WTC11 (cell line): ENCODE data around the gene SLCO1A2.

ENCODE experiments used
- CREM ChIP-seq: sonication (generic); formaldehyde crosslinking; IDR thresholded peaks from 2 replicates; pipeline ENCODE4 v1.8.1; 2022; ENCODE audit warnings: mild to moderate bottlenecking, missing genetic modification reagents, moderate library complexity
- CTCF ChIP-seq: fragments of 200-600 bp; IDR thresholded peaks from 2 replicates; pipeline ENCODE4 v1.8.0; 2022; ENCODE audit warnings: antibody characterized with exemption
- IRF2 ChIP-seq: sonication (generic); formaldehyde crosslinking; IDR thresholded peaks from 2 replicates; pipeline ENCODE4 v1.8.0; 2022; ENCODE audit warnings: low read depth, missing genetic modification reagents, borderline replicate concordance
- JUN ChIP-seq: sonication (generic); formaldehyde crosslinking; IDR thresholded peaks from 2 replicates; pipeline ENCODE4 v1.8.0; 2023; ENCODE audit warnings: mild to moderate bottlenecking, missing genetic modification reagents
- KAT7 ChIP-seq: sonication (generic); formaldehyde crosslinking; IDR thresholded peaks from 2 replicates; pipeline ENCODE4 v1.8.1; 2023; ENCODE audit warnings: missing genetic modification reagents, mild to moderate bottlenecking, borderline replicate concordance
- MAX ChIP-seq: sonication (generic); formaldehyde crosslinking; IDR thresholded peaks from 2 replicates; pipeline ENCODE4 v1.8.0; 2022; ENCODE audit warnings: mild to moderate bottlenecking, missing genetic modification reagents
- SP1 ChIP-seq: sonication (generic); formaldehyde crosslinking; conservative IDR thresholded peaks from 2 replicates; pipeline ENCODE4 v1.8.1; 2022; ENCODE audit warnings: missing genetic modification reagents
- TEAD1 ChIP-seq: sonication (generic); formaldehyde crosslinking; IDR thresholded peaks from 2 replicates; pipeline ENCODE4 v1.8.0; 2022; ENCODE audit warnings: mild to moderate bottlenecking, missing genetic modification reagents
- USF2 ChIP-seq: sonication (generic); formaldehyde crosslinking; IDR thresholded peaks from 2 replicates; pipeline ENCODE4 v1.8.1; 2023; ENCODE audit warnings: mild to moderate bottlenecking, missing genetic modification reagents, moderate library complexity
- ZNF121 ChIP-seq: sonication (generic); formaldehyde crosslinking; IDR thresholded peaks from 2 replicates; pipeline ENCODE4 v1.8.0; 2023; ENCODE audit warnings: missing genetic modification reagents
- ZNF281 ChIP-seq: sonication (generic); formaldehyde crosslinking; IDR thresholded peaks from 2 replicates; pipeline ENCODE4 v1.8.0; 2023; ENCODE audit warnings: mild to moderate bottlenecking, missing genetic modification reagents

GRCh38 chr12:21369141-21369980 lies 34.6 kb upstream of the SLCO1A2 start:
- TF ChIP-seq TEAD1 (CRISPR knock-in tag) (no peak), MAX (CRISPR knock-in tag) (no peak), USF2 (no peak), CTCF (no peak), JUN (CRISPR knock-in tag) (no peak), IRF2 (CRISPR knock-in tag) (no peak), ZNF121 (CRISPR knock-in tag) (no peak), CREM (CRISPR knock-in tag) (no peak), ZNF281 (CRISPR knock-in tag) (no peak), KAT7 (no peak), SP1 (CRISPR knock-in tag) (no peak)
